IPS-15b (cell line): ENCODE data around the gene NRG3.

Source experiments
- H3K27me3 ChIP-seq: one replicate; pipeline ENCODE4 v1.6.1; 2013; ENCODE audit warnings: low read length; ENCODE audit not compliant: control insufficient read depth, insufficient read depth
- H3K36me3 ChIP-seq: one replicate; pipeline ENCODE4 v1.6.1; 2013; ENCODE audit warnings: low read length; ENCODE audit not compliant: control insufficient read depth, insufficient read depth
- H3K4me1 ChIP-seq: one replicate; pipeline ENCODE4 v1.6.1; 2013; ENCODE audit warnings: mild to moderate bottlenecking, low read length; ENCODE audit not compliant: control insufficient read depth, insufficient read depth
- H3K4me3 ChIP-seq: one replicate; pipeline ENCODE4 v1.5.1; 2013; ENCODE audit warnings: low read depth, low read length
- H3K9ac ChIP-seq: one replicate; pipeline ENCODE4 v1.6.1; 2013; ENCODE audit warnings: low read depth, mild to moderate bottlenecking, low read length
- H3K9me3 ChIP-seq: one replicate; pipeline ENCODE4 v1.6.1; 2013; ENCODE audit warnings: mild to moderate bottlenecking, low read length; ENCODE audit not compliant: control insufficient read depth, insufficient read depth

Gene NRG3

GRCh38 chr10:82228701-82229100, 353.7 kb downstream of the NRG3 start:
- no peak overlapping the region for H3K4me3 ChIP-seq
- H3K4me1 ChIP-seq = no peaks in the 10 kb centered on the region
- H3K9ac ChIP-seq = no peak overlapping the region
- no peaks in the 10 kb centered on the region for H3K27me3 ChIP-seq
- H3K9me3 ChIP-seq = no peaks in the 10 kb centered on the region
- no peaks in the 10 kb centered on the region for H3K36me3 ChIP-seq

GRCh38 chr10:82234173-82234572, 359.2 kb downstream of the NRG3 start:
- H3K27me3 ChIP-seq = no peaks in the 10 kb centered on the region
- no peaks in the 10 kb centered on the region for H3K4me1 ChIP-seq
- H3K9ac ChIP-seq = no peak overlapping the region
- no peaks in the 10 kb centered on the region for H3K9me3 ChIP-seq
- H3K36me3 ChIP-seq = no peaks in the 10 kb centered on the region
- H3K4me3 ChIP-seq = no peak overlapping the region

- Histone ChIP-seq H3K4me1 (no peaks in the 10 kb centered on the region), H3K4me3 (no peak overlapping the region), H3K36me3 (no peaks in the 10 kb centered on the region), H3K27me3 (no peaks in the 10 kb centered on the region), H3K9ac (no peak overlapping the region), H3K9me3 (no peaks in the 10 kb centered on the region)
Observed at GRCh38 chr10:82236084-82236731, 361.2 kb downstream of the NRG3 start.

DNA sequence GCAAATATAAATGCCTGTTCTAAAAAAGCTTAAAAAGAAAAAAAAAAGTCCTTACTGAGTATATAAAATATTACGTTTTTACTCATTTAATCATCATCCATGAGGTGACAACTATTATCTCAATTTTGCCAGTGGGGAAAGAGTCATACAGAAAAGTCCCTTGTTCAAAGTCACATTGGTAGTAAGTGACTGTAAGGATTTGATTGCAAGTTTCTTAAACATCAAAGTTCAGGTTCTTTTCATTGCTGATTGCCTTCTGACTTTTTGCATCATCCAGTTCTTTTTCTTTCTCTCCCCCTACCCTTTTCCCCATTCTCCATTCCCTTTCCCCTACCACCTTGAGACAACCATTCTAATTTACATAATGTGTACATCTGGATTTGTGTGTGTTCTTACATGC, 363.3 kb downstream of the NRG3 start:
- Histone ChIP-seq H3K4me1 (peaks cover 11% of the 10 kb centered on the region), H3K9ac (no peak overlapping the region), H3K36me3 (no peaks in the 10 kb centered on the region), H3K9me3 (no peaks in the 10 kb centered on the region), H3K4me3 (no peak overlapping the region), H3K27me3 (no peaks in the 10 kb centered on the region)

DNA sequence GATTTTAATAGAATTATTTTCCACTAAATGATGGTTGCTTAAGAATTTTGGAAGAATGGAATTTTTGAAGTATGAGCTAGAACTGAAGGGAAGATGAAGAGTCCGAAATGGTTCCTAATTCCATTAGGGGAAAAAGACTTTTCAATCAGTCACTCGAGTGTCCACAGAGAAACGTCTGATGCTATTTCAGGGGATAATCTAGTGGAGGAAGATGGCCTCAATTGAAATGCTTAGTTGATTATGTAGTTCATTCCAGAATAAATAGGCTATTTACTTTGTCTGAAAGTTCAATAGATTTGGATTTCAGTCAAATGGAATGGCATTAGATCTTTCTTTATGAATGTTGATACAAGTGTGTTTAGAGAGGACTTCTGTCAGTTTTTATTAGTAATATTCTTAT, 365.4 kb downstream of the NRG3 start:
- H3K9me3 ChIP-seq = no peaks in the 10 kb centered on the region

DNA sequence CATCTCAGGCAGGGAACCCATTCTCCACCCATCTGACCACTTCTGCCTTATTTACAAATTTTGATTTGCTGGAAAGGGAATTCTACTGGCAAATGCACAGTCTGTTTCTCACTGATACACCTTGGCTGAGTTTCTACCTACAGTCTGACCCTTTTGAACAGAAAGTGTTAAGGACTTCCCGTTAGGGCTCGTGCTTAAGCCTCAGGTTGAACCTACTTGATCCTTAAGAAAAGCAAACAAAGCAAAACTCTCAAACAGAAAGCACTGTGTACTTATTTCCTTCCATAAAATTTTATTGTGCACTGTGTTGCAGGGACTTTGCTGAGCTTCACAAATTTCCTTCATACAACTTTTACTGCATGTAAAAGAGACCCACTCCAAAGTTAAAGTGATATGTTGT, 367.8 kb downstream of the NRG3 start:
- Histone ChIP-seq H3K4me3 (no peak overlapping the region), H3K27me3 (peaks cover 14% of the 10 kb centered on the region), H3K9me3 (no peaks in the 10 kb centered on the region), H3K36me3 (no peaks in the 10 kb centered on the region), H3K4me1 (peaks cover 11% of the 10 kb centered on the region), H3K9ac (no peak overlapping the region)

More for the DNA sequence above, 365.4 kb downstream of the NRG3 start:
- peaks cover 8% of the 10 kb centered on the region for H3K27me3 ChIP-seq
- H3K9ac ChIP-seq = no peak overlapping the region
- H3K36me3 ChIP-seq = no peaks in the 10 kb centered on the region
- H3K4me3 ChIP-seq = no peak overlapping the region
- H3K4me1 ChIP-seq = peaks cover 11% of the 10 kb centered on the region

GRCh38 chr10:82245157-82245556, 370.2 kb downstream of the NRG3 start:
- Histone ChIP-seq H3K27me3 (peaks cover 14% of the 10 kb centered on the region), H3K36me3 (no peaks in the 10 kb centered on the region), H3K4me3 (no peak overlapping the region), H3K9ac (no peak overlapping the region), H3K9me3 (no peaks in the 10 kb centered on the region), H3K4me1 (peaks cover 11% of the 10 kb centered on the region)

- no peak overlapping the region for H3K9ac ChIP-seq
- H3K4me1 ChIP-seq = peaks cover 11% of the 10 kb centered on the region
- H3K4me3 ChIP-seq = no peak overlapping the region
- no peaks in the 10 kb centered on the region for H3K9me3 ChIP-seq
- peaks cover 14% of the 10 kb centered on the region for H3K27me3 ChIP-seq
- no peaks in the 10 kb centered on the region for H3K36me3 ChIP-seq
Observed at GRCh38 chr10:82245906-82246560, 371.0 kb downstream of the NRG3 start.

DNA sequence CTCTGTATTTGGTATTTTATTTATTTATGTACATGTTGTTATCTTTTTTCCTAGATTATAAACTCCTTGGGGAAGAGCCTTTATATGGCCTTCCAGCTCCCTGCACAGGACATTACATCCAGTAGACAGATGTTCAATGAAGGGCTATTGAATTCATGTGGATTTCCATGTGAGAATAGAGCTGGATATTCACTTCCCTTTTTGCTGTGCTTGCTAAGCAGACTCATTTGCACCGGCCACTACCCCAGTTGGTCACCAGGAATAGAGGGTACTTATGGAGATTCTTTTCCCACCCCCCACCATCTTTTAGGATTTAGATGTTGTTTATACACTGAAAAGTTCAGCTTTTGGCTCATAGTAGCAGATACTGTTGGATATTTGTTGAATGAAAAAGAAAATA, 374.1 kb downstream of the NRG3 start:
- peaks cover 8% of the 10 kb centered on the region for H3K27me3 ChIP-seq
- no peak overlapping the region for H3K9ac ChIP-seq
- H3K36me3 ChIP-seq = no peaks in the 10 kb centered on the region
- no peak overlapping the region for H3K4me3 ChIP-seq
- no peaks in the 10 kb centered on the region for H3K9me3 ChIP-seq
- peaks cover 2% of the 10 kb centered on the region for H3K4me1 ChIP-seq

GRCh38 chr10:82251222-82251906, 376.4 kb downstream of the NRG3 start:
- no peaks in the 10 kb centered on the region for H3K9me3 ChIP-seq
- peaks cover 2% of the 10 kb centered on the region for H3K4me1 ChIP-seq
- peaks cover 5% of the 10 kb centered on the region for H3K27me3 ChIP-seq
- H3K4me3 ChIP-seq = no peak overlapping the region
- H3K36me3 ChIP-seq = no peaks in the 10 kb centered on the region
- no peak overlapping the region for H3K9ac ChIP-seq

DNA sequence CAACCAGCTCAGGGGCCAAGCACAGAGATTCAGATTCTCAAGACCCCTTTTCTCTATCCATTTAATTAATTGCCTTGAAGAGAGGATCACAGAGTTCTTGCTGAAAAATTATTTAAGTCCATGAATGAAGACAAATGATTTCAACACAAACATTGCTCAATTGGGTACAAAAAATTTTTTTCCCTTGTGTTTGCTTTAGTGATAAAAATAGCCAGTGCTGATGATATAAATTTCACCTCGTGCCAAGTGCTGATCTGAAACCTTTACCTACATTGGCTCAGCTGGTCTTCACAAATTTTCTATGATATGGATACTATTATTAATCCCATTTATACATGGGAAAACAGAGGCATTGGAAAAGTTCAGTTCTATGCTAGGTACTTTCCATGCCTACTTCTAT, 377.1 kb downstream of the NRG3 start:
- Histone ChIP-seq H3K4me1 (peaks cover 2% of the 10 kb centered on the region), H3K9ac (no peak overlapping the region), H3K27me3 (no peaks in the 10 kb centered on the region), H3K4me3 (no peak overlapping the region), H3K9me3 (no peaks in the 10 kb centered on the region), H3K36me3 (no peaks in the 10 kb centered on the region)

DNA sequence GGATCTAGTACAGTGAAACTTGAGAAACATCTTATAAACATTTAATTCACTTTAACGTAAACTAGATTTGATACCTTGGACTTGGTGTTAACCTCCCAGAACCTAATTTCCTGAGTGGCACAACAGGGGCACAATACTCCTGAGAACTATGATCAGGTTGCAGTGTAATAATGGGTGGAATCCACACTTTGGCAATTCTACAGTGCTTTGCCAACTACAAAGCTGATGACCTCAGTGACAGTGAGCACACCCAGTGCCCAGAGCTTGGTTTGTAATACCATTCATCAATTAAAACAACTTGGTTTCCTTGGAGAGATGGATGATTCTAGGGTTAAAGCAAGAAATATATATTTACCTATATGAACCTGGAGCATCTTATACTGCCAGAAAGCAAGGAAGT, 379.2 kb downstream of the NRG3 start:
- H3K4me1 ChIP-seq = peaks cover 2% of the 10 kb centered on the region
- no peaks in the 10 kb centered on the region for H3K27me3 ChIP-seq
- H3K36me3 ChIP-seq = no peaks in the 10 kb centered on the region
- H3K9ac ChIP-seq = no peak overlapping the region
- no peaks in the 10 kb centered on the region for H3K9me3 ChIP-seq
- no peak overlapping the region for H3K4me3 ChIP-seq
